HuH-7 (cell line): Measurements from ENCODE around the gene MED14.

ENCODE experiments used
- DNase-seq: peaks from one replicate; pipeline ENCODE4 v3.0.0; 2011; ENCODE audit warnings: low spot score

Gene MED14

GRCh38 chrX:40603446-40603845 lies 131.9 kb downstream of the MED14 start:
- no peak for DNase-seq
